Neuronal stem cell (in vitro differentiated cells): Measurements from ENCODE around the gene BRINP2.

Experiments used
- DNase-seq: peaks from one replicate; pipeline ENCODE4 v3.0.0-alpha.2; 2013; ENCODE audit warnings: low spot score
- H2AFZ ChIP-seq: one replicate; pipeline ENCODE4 v1.6.1; 2013; ENCODE audit warnings: mild to moderate bottlenecking, low read length, inconsistent platforms
- H2AK5ac ChIP-seq: 2 replicates; pipeline ENCODE4 v1.6.1; 2013; ENCODE audit warnings: low read depth, mild to moderate bottlenecking, inconsistent platforms, low read length, moderate library complexity, mixed read lengths
- H2BK120ac ChIP-seq: 2 replicates; pipeline ENCODE4 v1.6.1; 2013; ENCODE audit warnings: low read depth, mild to moderate bottlenecking, inconsistent platforms, low read length, moderate library complexity, mixed read lengths
- H2BK12ac ChIP-seq: one replicate; pipeline ENCODE4 v1.6.1; 2013; ENCODE audit warnings: low read length, inconsistent platforms
- H2BK15ac ChIP-seq: 2 replicates; pipeline ENCODE4 v1.6.1; 2013; ENCODE audit warnings: mild to moderate bottlenecking, low read length, inconsistent platforms, mixed read lengths
- H2BK5ac ChIP-seq: one replicate; pipeline ENCODE4 v1.6.1; 2013; ENCODE audit warnings: inconsistent platforms, mild to moderate bottlenecking, low read length, moderate library complexity
- H3K14ac ChIP-seq: one replicate; pipeline ENCODE4 v1.6.1; 2013; ENCODE audit warnings: low read length, inconsistent platforms
- H3K18ac ChIP-seq: 2 replicates; pipeline ENCODE4 v1.6.1; 2013; ENCODE audit warnings: low read length, inconsistent platforms
- H3K23ac ChIP-seq: 2 replicates; pipeline ENCODE4 v1.6.1; 2013; ENCODE audit warnings: low read depth, mild to moderate bottlenecking, mixed read lengths, low read length, inconsistent platforms; ENCODE audit not compliant: poor library complexity
- H3K27ac ChIP-seq: replicated peaks from 3 replicates; pipeline ENCODE4 v1.5.1; 2013; ENCODE audit warnings: low read length, inconsistent platforms
- H3K27me3 ChIP-seq, 3 experiments: 2 replicates each; pipeline ENCODE4 v1.6.1; 2013; ENCODE audit warnings: low read length in 3 of 3, mild to moderate bottlenecking in 2 of 3, inconsistent platforms in 1 of 3, low read depth in 1 of 3, mixed read lengths in 1 of 3, moderate library complexity in 1 of 3; ENCODE audit not compliant: control insufficient read depth in 3 of 3, insufficient read depth in 3 of 3
- H3K36me3 ChIP-seq, 2 donors: replicated peaks in 1 of 2; 2 replicates each; pipeline ENCODE4 v1.6.1; 2013; ENCODE audit warnings: low read length in 2 of 2; ENCODE audit not compliant: control insufficient read depth in 2 of 2, insufficient read depth in 2 of 2
- H3K4ac ChIP-seq: 2 replicates; pipeline ENCODE4 v1.6.1; 2013; ENCODE audit warnings: inconsistent platforms, mild to moderate bottlenecking, low read length, moderate library complexity
- H3K4me1 ChIP-seq, 2 donors: 1 replicate in 1 of 2; 2 replicates in 1 of 2; pipeline ENCODE4 v1.6.1; 2013; ENCODE audit warnings: low read length in 2 of 2, low read depth in 1 of 2; ENCODE audit not compliant: control insufficient read depth in 2 of 2, insufficient read depth in 1 of 2
- H3K4me2 ChIP-seq: one replicate; pipeline ENCODE4 v1.6.1; 2013; ENCODE audit warnings: mild to moderate bottlenecking, low read length, inconsistent platforms; ENCODE audit not compliant: insufficient read depth, poor library complexity, severe bottlenecking
- H3K4me3 ChIP-seq, 2 donors: 2 replicates each; pipeline ENCODE4 v1.5.1; 2013; ENCODE audit warnings: low read length in 2 of 2, mild to moderate bottlenecking in 2 of 2, inconsistent platforms in 1 of 2, moderate library complexity in 1 of 2
- H3K79me1 ChIP-seq: one replicate; pipeline ENCODE4 v1.6.1; 2013; ENCODE audit warnings: low read depth, mild to moderate bottlenecking, inconsistent platforms, low read length, moderate library complexity
- H3K9ac ChIP-seq: one replicate; pipeline ENCODE4 v1.6.1; 2013; ENCODE audit warnings: mild to moderate bottlenecking, low read depth, low read length, inconsistent platforms; ENCODE audit not compliant: poor library complexity
- H3K9me3 ChIP-seq, 2 donors: replicated peaks in 1 of 2; 2 replicates each; pipeline versions ENCODE3 to v1.6.1; 2013; ENCODE audit warnings: low read length in 2 of 2, mild to moderate bottlenecking in 2 of 2, inconsistent platforms in 1 of 2, low read depth in 1 of 2, mixed read lengths in 1 of 2, moderate library complexity in 1 of 2; ENCODE audit not compliant: control insufficient read depth in 2 of 2, insufficient read depth in 1 of 2
- H4K8ac ChIP-seq: one replicate; pipeline ENCODE4 v1.6.1; 2013; ENCODE audit warnings: low read depth, mild to moderate bottlenecking, inconsistent platforms, low read length, moderate library complexity
- H4K91ac ChIP-seq: one replicate; pipeline ENCODE4 v1.6.1; 2013; ENCODE audit warnings: low read length, low read depth, mild to moderate bottlenecking, inconsistent platforms; ENCODE audit not compliant: poor library complexity
- WGBS, 2 donors: extraction: QIAGEN DNeasy Blood & Tissue Kit; methylation state at CpG; one replicate each; pipeline ENCODE4 v1.1.7; 2013; ENCODE audit warnings: missing lambda C conversion rate in 2 of 2, mixed read lengths in 1 of 2; ENCODE audit not compliant: insufficient read length in 2 of 2, insufficient replicate concordance in 1 of 2; ENCODE audit errors: extremely low coverage in 2 of 2; 5-methylcytosine and 5-hydroxymethylcytosine counted together

The BRINP2 gene

GRCh38 chr1:177146499-177146898 lies 24.3 kb upstream of the BRINP2 start:
- Histone ChIP-seq H3K14ac (no peak overlapping the region), H2BK120ac (no peak overlapping the region), H3K4ac (no peak overlapping the region), H2BK12ac (no peak overlapping the region), H3K27me3 (no peaks in the 10 kb centered on the region), H3K23ac (no peak overlapping the region), H2BK15ac (no peak overlapping the region), H3K4me2 (no peak overlapping the region), H3K9me3 (no peaks in the 10 kb centered on the region), H3K27ac (no peak overlapping the region), H4K91ac (no peak overlapping the region), H3K4me1 (peaks cover 0 to 6% of the 10 kb centered on the region in 2 donors), H3K79me1 (no peaks in the 10 kb centered on the region), H3K9ac (no peak overlapping the region), H3K36me3 (no peaks in the 10 kb centered on the region), H2BK5ac (no peak overlapping the region), H3K18ac (no peak overlapping the region), H2AK5ac (no peak overlapping the region), H4K8ac (no peak overlapping the region), H3K4me3 (no peak overlapping the region), H2AFZ (no peak overlapping the region)
- WGBS, 2 donors: no CpG with 5 or more reads among the region's 2 CpGs
- DNase-seq: no peak

- H2BK5ac ChIP-seq: no peak overlapping the region
- peaks cover 2% of the 10 kb centered on the region for H3K79me1 ChIP-seq
- H3K9me3 ChIP-seq: no peaks in the 10 kb centered on the region
- WGBS, 2 donors: no CpG with 5 or more reads among the region's 2 CpGs
- H3K4ac ChIP-seq: no peak overlapping the region
- H3K9ac ChIP-seq: no peak overlapping the region
- no peak overlapping the region for H2BK15ac ChIP-seq
- H2AFZ ChIP-seq: no peak overlapping the region
- H3K4me1 ChIP-seq: peaks cover 0 to 5% of the 10 kb centered on the region in 2 donors
- peaks cover 0 to 48% (median 3%) of the 10 kb centered on the region in 3 experiments for H3K27me3 ChIP-seq
- no peaks in the 10 kb centered on the region for H3K36me3 ChIP-seq
- no peak overlapping the region for H3K18ac ChIP-seq
- H3K27ac ChIP-seq: no peak overlapping the region
- no peak overlapping the region for H3K23ac ChIP-seq
- no peak overlapping the region for H3K4me3 ChIP-seq
- H3K4me2 ChIP-seq: no peak overlapping the region
- no peak overlapping the region for H4K91ac ChIP-seq
- DNase-seq: no peak
- no peak overlapping the region for H3K14ac ChIP-seq
- no peak overlapping the region for H4K8ac ChIP-seq
- no peak overlapping the region for H2BK12ac ChIP-seq
- no peak overlapping the region for H2AK5ac ChIP-seq
- H2BK120ac ChIP-seq: no peak overlapping the region
Measured at GRCh38 chr1:177162243-177162642, 8.5 kb upstream of the BRINP2 start.

GRCh38 chr1:177163844-177164379 lies 6.8 kb upstream of the BRINP2 start:
- H2BK120ac ChIP-seq: no peak overlapping the region
- H2BK12ac ChIP-seq: no peak overlapping the region
- H4K8ac ChIP-seq: no peak overlapping the region
- no peaks in the 10 kb centered on the region for H3K36me3 ChIP-seq
- H2BK15ac ChIP-seq: peak overlapping the region; percentile 97
- peak overlapping the region; percentile 99 for H3K18ac ChIP-seq
- no CpG with 5 or more reads among the region's 15 CpGs for WGBS, 2 donors
- H3K23ac ChIP-seq: peak overlapping the region; percentile 80
- H3K27me3 ChIP-seq: peaks cover 0 to 52% (median 3%) of the 10 kb centered on the region in 3 experiments
- no peaks in the 10 kb centered on the region for H3K9me3 ChIP-seq
- peaks cover 2% of the 10 kb centered on the region for H3K79me1 ChIP-seq
- peak overlapping the region; percentile 88 for H2AFZ ChIP-seq
- no peak for DNase-seq
- H2BK5ac ChIP-seq: peak overlapping the region; percentile 90
- H3K4me1 ChIP-seq: peaks cover 0 to 5% of the 10 kb centered on the region in 2 donors
- H3K4me2 ChIP-seq: peak overlapping the region; percentile 82
- H3K14ac ChIP-seq: peak overlapping the region; percentile 91
- H4K91ac ChIP-seq: no peak overlapping the region
- peak overlapping the region in 1 of 2 donors; percentile 94 for H3K4me3 ChIP-seq
- H3K4ac ChIP-seq: no peak overlapping the region
- H3K27ac ChIP-seq: no peak overlapping the region
- peak overlapping the region; percentile 32 for H2AK5ac ChIP-seq
- H3K9ac ChIP-seq: peak overlapping the region; percentile 93

GRCh38 chr1:177164380-177165068 lies 6.2 kb upstream of the BRINP2 start, which contains the start of gene ASTN1:
Gene ASTN1, minus strand, starts transcription at chr1:177164712. Its CDS starts 36 bp downstream, at chr1:177164676.
- Histone ChIP-seq H2BK15ac (peak within 1 kb of the TSS; percentile 97), H3K27ac (no peak within 1 kb of the TSS), H3K4me3 (peak within 1 kb of the TSS; percentile 19 to 94), H4K8ac (no peak within 1 kb of the TSS), H3K23ac (peak within 1 kb of the TSS; percentile 80), H3K27me3 (peaks cover 0 to 58% (median 3%) of the 10 kb centered on the region in 3 experiments), H3K36me3 (no peaks in the 10 kb centered on the region), H3K9ac (peak within 1 kb of the TSS; percentile 93), H2AK5ac (peak within 1 kb of the TSS; percentile 32), H3K14ac (peak within 1 kb of the TSS; percentile 91), H3K4me2 (peak within 1 kb of the TSS; percentile 82), H2BK12ac (peak within 1 kb of the TSS; percentile 58), H2AFZ (peak within 1 kb of the TSS; percentile 88), H3K4me1 (peaks cover 0 to 5% of the 10 kb centered on the region in 2 donors), H3K4ac (no peak within 1 kb of the TSS), H3K9me3 (no peaks in the 10 kb centered on the region), H3K18ac (peak within 1 kb of the TSS; percentile 99), H3K79me1 (peaks cover 2% of the 10 kb centered on the region), H4K91ac (peak within 1 kb of the TSS; percentile 62), H2BK5ac (peak within 1 kb of the TSS; percentile 90), H2BK120ac (no peak within 1 kb of the TSS)
- no CpG with 5 or more reads among the region's 49 CpGs for WGBS, 2 donors
- peak; percentile 58 for DNase-seq
